ENCODE results near the gene IZUMO1R.
"Not testable (repeated sequence)": the region's sequence is repeated elsewhere in the genome, so short reads cannot be mapped to it uniquely, and the experiment has no call there.

IZUMO1R gene

GRCh38 chr11:94326947-94327346 lies 22.6 kb downstream of the IZUMO1R start:
- no peak for ATAC-seq

- no peak for ATAC-seq
These were observed 24.3 kb downstream of the IZUMO1R start for GRCh38 chr11:94328587-94329080.

- no peak for ATAC-seq
These were observed 25.1 kb downstream of the IZUMO1R start for GRCh38 chr11:94329501-94329900.

GRCh38 chr11:94330789-94331188 lies 26.4 kb downstream of the IZUMO1R start:
- ATAC-seq, result no peak

- no peak for ATAC-seq
These were observed 28.4 kb downstream of the IZUMO1R start for GRCh38 chr11:94332814-94333213.

GRCh38 chr11:94336033-94336432 lies 31.7 kb downstream of the IZUMO1R start:
- no peak for ATAC-seq

- no peak for ATAC-seq
These were observed 34.3 kb downstream of the IZUMO1R start for GRCh38 chr11:94338651-94339050.

- no peak for ATAC-seq
These were observed 37.9 kb downstream of the IZUMO1R start for GRCh38 chr11:94342250-94342649.

- ATAC-seq, result no peak
These were observed 39.1 kb downstream of the IZUMO1R start for GRCh38 chr11:94343495-94343894.

GRCh38 chr11:94346311-94346710 lies 41.9 kb downstream of the IZUMO1R start:
- ATAC-seq, result not testable (repeated sequence)

GRCh38 chr11:94350850-94351563 lies 46.6 kb downstream of the IZUMO1R start:
- ATAC-seq, result not testable (repeated sequence)
